Stimulated activated CD4-positive, alpha-beta T cell treated with anti-CD3 and anti-CD28 coated beads, Interleukin-2, amount 100 ng/mL, for 4 hours (primary cell): ENCODE measurements around the gene NDUFS1.
A peak's percentile ranks its signal among the peaks of the same experiment; 100 is the strongest.
"Not testable (repeated sequence)": the region's sequence is repeated elsewhere in the genome, so short reads cannot be mapped to it uniquely, and the experiment has no call there.

Experiments
- DNase-seq: peaks from one replicate; pipeline ENCODE4 v3.0.0-alpha.2; 2020; ENCODE audit warnings: low read depth

Gene NDUFS1

DNA sequence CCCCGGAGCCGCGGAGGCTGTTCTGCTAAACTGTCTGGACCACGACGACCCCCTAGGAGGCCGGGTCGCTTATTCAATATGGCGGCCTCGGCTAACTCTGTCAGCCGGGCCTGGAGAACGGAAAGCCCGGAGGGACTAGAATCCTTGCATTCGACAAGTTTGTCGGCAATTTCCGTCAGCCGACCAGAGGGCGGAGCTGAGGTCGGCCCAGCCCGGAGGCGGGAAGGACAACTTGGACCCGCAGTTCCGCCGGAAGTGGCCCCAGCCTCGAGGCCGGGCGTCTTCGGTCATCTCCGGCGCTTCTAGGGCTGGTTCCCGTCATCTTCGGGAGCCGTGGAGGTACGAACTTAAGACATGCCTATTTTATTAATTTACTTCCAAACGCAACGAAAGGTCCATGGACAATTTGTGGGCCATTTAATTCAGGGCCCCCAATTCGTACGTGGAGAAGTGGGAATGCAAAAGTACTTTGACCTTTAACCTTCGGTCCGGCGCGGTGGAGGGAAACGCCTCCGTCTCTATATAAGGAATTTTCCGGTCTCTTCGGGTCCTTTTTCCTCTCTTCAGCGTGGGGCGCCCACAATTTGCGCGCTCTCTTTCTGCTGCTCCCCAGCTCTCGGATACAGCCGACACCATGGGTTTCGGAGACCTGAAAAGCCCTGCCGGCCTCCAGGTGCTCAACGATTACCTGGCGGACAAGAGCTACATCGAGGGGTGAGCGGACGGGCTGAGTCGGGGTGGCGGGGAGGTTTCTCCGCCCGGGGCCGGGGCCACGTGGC lies at the start of gene NDUFS1, which contains the start of gene EEF1B2:
TSS of gene NDUFS1 (minus strand) at position 99 of the 779 bp plus-strand sequence. CDS start 5,766 bp downstream, outside the sequence.
TSS of gene EEF1B2 (plus strand) at position 550 of the 779 bp plus-strand sequence. CDS start at position 635, 85 bp downstream.
- peak; percentile 95 for DNase-seq

DNA sequence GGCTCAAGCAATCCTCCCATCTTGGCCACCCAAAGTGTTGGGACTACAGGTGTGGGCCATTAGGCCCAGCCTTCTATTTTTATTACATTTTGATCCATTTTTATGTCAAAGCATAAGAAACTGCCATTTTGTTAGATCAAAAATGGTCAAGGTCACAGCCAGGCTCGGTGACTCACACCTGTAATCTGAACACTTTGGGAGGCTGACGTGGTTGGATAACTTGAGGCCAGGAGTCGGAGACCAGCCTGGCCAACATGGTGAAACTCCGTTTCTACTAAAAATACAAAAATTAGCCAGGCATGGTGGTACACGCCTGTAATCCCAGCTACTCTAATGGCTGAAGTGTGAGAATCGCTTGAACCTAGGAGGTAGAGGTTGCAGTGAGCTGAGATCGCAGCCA lies 49.7 kb upstream of the NDUFS1 start:
- no peak for DNase-seq

DNA sequence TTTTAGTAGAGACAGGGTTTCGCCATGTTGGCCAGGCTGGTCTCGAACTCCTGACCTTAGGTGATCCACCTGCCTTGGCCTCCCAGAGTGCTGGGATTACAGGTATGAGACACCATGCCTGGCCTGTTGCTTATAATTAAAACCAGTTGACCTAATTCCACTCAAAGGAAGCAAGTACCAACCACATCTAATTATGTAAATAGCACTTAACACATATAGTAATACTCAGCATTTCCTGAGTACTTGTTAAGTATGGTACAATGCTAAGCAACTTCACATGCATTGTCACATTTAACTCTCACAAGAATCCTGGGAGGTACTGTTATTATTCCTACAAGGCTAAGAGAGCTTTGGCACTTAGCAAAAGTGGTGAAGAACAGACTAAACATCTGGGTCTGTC lies 48.1 kb upstream of the NDUFS1 start:
- DNase-seq, result not testable (repeated sequence)

DNA sequence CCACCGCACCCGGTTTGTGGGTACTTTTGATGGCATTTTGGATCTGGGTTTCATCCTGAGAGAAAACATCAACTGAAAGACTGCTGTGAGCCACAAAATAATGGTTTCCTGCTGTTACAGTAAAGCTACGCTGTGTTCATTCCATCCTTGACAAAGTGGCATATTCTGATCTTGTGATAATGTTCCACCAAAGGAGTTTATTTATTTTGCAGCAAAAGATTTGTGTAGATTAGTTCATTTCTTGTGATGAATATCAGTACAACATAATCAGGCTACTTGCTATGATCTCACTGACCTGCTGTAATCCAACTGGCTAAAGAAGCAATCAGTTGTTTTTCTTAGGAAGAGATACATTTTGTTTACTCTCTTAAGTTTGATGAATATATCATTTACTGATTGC lies 45.5 kb upstream of the NDUFS1 start:
- no peak for DNase-seq

DNA sequence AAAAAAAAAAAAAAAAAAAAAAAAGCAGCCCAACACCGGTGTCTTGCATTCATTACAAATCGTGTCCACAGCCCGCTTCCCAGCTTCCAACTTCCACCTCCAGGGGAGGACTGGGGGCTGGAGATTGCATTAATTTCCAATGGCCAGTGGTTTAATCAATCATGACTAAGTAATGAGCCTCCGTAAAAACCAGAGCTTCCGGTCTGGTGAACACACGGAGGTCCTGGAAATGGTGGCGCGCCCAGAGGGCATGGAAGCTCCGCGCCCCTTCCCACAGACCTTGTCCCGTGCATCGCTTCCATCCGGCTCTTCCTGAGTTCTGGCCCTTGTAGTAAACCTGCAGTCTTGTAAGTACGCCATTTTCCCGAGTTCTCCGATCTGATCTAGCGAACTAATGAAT lies 44.1 kb upstream of the NDUFS1 start:
- no peak for DNase-seq

DNA sequence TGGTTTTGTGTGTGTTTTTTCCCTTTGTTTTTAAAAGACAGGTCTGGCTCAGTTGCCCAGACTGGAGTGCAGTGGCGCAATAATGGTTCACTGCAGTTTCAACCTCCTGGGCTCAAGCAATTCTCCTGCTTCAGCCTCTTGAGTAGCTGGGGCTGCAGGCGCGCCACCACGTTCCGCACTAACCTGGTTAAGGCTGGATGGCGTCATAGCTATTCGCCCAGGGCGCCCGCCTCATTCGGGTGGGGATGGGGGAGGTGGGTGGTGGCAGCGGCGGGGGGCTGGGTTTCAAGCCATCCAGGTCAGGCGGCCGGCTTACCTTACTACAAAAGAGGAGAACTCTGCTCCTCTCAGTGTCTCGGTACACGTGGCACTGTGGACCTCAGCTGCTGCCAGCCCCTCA lies 43.2 kb upstream of the NDUFS1 start:
- no peak for DNase-seq

DNA sequence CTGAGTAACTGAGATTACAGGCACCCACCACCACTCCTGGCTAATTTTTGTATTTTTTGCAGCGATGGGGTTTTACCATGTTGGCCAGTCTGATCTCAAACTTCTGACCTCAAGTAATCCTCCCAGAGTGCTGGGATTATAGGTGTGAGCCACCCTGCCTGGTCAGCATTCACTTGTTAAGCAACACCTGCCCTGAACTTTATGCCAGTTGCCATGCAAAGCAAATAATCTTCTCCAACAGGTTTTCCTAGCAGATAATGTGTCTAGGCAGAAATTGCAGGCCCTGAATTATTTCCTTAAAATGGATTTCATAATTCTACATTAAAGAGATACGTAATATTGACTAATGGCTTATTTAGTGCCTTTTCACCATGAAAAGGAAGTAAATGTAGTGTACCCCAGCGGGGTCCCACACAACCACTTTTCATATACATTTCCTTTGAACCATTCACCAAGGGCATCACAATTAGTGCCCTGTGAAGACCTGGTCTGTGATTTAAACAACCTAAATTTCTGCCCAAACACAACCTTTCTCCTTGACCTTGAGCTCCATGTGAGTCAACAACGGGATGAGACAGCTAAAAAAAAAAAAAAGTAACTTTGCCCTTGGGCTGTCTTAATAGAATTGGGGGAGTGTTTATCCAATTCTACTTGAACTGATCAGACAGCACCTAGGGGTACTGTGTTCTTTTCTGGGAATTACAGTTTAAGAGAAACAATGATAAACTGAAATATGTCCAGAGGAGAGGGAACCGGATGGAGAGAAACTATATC lies 42.0 kb upstream of the NDUFS1 start:
- DNase-seq, result no peak

DNA sequence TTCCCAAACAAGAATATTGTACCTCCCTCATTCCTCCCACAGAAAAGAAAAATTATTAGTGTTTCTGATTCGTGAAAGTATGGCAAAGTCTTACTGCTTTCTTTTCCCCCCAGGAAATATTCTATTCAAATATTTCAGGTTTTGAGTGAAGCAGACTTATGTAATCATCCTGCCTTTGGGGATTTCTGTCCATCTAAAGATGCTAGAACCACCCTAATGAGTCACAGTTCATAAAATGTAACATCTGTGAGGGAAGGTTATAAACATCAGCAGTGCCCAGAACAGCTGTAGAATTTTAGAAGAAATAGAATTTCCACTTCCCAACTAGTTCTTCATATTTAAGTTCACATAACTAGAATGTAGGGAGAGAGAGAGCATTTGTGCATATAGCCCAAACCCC lies 39.4 kb upstream of the NDUFS1 start:
- DNase-seq, result no peak

DNA sequence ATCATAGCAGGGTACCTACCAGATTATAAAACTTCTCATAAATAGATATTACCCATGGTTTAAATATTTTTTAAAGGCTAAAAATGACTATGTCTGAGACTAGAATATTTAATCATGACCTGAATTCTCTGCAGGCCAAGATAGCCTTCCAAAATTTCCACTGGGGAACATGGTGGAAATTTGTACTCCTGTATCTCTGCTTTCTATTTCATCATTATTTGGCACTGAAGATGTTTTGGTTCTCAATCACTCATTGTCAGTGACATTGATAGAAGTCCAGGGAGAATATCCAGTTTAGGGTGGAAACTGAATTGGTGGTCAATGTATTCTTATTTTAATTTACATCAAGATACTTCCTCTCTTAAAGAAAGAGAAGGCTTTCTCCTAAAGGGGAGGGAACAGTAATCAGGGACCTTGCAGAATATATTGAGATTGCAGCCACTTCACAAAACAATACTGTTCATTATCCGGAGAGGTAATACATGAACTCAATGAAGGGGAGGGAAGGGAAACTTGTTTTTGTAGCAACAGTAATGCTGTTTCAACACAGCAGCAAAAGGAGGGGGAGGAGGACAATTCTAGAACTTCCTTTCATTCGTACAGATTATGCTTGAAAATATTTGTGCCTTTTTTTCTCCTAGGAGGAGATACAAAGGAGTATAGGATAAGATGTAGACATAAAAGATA lies 34.6 kb upstream of the NDUFS1 start:
- DNase-seq, result no peak

DNA sequence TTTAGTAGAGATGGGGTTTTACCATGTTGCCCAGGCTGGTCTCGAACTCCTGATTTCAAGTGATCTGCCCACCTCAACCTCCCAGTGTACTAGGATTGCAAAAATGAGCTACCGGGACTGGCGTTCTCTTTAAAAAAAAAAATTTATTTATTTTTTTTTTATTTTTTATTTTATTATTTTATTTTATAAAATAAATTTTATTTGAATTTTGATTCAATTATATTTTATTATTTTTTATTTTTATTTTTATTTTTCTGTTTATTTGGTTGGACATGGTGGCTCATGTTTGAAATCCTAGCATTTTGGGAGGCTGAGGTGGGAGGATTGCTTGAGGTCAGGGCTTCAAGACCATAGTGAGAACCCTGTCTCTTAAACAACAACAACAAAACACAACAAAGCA lies 32.9 kb upstream of the NDUFS1 start:
- no peak for DNase-seq

DNA sequence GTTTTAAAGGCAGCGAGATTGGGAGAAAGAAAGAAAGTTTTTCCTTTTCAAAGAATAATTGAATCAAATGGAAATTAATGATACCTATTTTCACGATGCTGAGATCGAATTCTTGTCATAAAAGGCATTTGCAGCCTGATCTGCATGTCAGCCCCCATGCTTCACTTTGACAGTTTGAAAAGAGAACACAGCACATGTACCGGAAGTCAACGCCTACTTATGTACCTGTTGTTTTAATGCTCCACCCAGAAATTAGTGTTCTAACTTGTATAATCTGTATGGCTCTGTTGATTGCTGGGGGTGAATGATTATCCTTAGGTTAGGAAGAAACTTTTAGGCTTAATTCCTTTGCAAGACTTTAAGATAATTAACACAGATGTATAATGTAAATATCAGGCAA lies 31.4 kb upstream of the NDUFS1 start:
- DNase-seq, result no peak

DNA sequence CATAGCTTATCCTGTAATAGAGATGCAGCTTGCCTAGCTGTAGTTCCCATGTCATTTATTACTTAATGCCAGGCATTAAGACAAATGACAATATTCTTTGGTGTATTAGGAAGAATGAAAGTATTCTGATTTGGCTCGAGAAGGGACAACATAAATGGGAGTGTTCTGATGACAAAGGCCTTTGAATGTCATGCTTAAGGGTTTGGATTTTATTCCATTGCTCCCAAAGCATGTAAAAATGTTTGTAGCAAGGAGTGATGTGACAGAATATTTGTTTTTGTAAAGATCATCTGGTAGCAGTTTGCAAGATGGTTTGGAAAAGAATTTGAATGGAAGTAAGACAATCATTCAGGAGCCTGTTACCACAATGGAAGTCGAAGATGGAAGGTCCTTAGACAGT lies 30.9 kb upstream of the NDUFS1 start:
- no peak for DNase-seq

DNA sequence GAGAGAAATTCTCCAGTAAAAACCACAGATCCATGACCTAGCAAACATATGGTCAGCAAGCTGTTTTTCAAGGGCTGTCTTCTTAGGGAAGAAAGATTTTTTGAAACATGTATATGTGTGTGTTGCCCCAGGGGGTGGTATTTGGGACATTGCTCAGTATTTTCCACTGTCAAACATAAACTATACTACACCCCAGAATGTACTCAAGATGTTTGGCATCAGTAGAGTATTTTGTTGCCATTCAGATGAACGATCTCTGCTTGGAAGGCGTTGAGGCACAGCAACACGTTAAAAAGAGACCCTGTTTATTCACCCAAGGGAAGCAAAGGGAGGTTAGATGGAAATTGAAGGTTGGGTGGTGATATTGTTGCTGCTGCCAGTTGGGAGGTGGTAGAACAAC lies 30.4 kb upstream of the NDUFS1 start:
- no peak for DNase-seq

DNA sequence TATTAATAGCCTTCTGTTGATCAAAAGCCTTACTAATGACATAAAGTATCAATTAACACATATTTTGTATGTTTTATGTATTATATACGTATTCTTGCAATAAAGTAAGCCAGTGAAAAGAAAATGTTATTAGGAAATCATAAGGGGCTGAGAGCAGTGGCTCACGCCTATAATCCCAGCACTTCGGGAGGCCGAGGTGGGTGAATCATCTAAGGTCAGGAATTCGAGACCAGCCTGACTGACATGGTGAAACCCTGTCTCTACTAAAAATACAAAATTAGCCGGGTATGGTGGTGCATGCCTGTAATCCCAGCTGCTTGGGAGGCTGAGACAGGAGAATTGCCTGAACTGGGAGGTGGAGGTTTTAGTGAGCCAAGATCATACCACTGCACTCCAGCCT lies 22.3 kb upstream of the NDUFS1 start:
- DNase-seq, result not testable (repeated sequence)

DNA sequence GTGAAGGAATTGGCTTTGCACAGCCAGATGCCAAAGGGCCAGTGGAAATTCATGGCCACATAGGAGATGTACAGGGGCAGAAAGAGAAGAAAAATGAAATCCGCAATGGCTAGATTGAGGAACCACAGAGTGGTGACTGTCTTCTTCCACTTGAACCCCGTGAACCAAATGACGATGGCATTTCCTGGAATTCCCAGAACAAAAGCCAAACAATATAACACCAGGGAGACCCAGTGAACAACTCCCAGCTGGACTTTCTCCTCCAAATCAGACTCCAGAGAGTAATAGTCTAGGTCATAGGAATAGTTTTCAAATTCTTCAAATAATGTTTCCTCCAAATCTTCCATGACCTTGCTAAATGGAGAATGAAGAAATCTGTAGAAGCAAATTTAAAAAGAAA lies 17.7 kb upstream of the NDUFS1 start:
- DNase-seq, result no peak

DNA sequence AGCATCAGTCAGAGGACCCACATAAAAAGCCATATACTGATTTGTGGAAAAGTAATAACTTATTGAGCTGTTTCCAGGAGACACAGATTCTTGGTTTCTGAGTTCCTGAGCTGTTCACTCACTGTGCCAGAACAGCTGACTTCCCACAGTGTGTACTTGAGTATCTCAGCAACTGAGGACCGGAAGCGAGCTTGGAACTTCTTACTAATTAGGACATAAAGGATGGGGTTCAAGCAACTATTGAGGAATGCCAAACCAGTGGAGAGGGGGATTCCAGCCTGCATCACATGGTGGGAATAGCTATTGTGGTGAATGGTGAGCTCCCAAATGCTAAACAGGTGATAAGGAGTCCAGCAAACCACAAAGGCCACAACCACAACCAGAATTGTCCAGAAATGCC lies 16.9 kb upstream of the NDUFS1 start:
- DNase-seq, result no peak

DNA sequence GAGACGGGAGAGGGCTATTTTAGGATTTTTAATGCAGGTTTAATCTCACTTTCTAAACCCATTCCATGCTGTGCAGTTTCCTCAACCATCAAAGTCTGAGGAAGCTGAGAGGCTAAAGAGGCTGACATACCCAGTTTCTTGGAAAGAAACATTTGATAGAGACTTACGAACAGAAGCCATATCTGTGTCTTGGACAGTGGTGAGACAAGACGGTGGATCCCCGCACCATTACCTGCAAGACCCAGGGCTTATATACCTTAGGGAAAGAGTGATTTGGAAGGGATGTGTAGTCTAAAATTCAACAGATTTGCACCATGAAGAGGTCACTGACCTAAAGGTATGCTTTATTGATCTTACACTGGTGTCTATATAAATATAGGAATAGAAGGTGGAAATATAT lies 13.9 kb upstream of the NDUFS1 start:
- no peak for DNase-seq

DNA sequence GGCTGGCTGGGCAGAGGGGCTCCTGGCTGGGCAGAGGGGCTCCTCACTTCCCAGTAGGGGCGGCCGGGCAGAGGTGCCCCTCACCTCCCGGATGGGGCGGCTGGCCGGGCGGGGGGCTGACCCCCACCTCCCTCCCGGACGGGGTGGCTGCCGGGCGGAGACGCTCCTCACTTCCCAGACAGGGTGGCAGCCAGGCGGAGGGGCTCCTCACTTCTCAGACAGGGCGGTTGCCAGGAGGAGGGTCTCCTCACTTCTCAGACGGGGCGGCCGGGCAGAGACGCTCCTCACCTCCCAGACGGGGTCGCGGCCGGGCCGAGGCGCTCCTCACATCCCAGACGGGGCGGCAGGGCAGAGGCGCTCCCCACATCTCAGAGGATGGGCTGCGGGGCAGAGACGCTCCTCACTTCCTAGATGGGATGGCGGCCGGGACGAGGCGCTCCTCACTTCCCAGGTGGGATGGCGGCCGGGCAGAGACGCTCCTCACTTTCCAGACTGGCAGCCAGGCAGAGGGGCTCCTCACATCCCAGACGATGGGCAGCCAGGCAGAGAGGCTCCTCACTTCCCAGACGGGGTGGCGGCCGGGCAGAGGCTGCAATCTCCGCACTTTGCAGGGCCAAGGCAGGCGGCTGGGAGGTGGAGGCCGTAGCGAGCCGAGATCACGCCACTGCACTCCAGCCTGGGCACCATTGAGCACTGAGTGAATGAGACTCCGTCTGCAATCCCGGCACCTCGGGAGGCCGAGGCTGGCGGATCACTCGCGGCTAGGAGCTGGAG lies 12.6 kb upstream of the NDUFS1 start:
- not testable (repeated sequence) for DNase-seq

DNA sequence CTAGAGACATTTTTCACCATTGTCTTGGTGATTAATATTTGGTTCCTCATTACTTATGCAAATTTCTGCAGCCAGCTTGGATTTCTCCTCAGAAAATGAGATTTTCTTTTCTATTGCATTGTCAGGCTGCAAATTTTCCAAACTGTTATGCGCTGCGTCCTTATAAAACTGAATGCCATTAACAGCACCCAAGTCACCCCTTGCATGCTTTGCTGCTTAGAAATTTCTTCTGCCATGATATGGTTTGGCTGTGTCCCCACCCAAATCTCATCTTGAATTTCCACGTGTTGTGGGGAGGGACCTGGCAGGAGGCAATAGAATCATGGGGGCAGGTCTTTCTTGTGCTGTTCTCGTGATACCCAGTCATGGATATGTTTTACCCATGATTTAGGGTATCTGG lies 9.0 kb upstream of the NDUFS1 start:
- DNase-seq, result not testable (repeated sequence)

DNA sequence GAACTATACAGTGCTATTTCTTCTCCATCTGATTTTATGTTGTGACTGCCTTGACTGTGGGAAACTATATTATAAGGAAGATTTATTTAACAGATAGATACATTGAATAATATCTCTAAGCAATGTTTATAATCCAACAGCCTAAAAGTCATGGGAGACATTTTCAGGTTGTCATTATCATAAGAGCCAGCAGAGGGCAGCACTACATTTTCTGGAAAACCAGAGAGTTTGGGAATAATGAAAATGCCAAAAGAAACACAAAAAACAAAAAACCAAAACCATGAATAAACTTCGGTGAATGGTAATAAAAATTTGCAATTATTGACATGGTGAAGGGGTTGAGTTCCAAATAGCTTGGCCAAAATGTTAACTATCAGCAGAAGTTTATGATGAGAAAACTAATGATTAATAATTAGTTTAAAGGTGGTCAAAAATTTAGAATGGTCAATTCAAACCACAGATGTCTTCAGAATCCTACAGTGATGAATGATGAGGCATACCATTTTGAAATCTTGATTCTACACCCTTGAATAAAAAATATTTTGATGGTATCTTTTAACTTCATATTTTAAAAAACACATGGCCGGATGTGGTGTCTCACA lies 5.1 kb upstream of the NDUFS1 start:
- no peak for DNase-seq

DNA sequence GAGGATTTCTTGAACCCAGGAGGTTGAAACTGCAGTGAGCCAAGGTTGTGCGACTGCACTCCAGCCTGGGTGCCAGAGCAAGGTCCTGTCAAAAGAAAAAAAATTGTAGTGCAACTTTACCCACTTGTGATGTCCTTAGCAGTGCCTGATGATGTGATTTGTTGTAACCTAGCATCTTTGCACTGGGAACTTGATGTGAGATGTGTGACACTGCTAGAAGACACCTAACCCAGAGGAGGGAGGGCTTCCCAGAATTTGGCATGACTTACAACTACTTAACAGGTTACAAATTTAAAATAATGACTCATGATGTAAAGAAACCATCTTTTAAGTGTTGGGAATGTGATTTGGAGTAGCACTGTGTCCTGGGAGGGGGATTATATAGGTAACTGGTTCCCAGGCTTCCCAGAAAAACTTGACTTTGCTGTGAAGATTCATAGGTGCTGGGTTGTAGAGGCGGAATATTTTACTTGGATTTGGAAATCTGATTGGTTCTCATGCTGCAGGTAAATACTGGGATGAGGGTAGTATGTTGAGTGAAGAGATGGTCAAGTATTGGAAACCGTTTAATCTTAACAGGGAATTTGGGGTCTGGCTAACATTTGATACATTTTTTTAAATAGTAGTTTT lies 4.1 kb upstream of the NDUFS1 start:
- no peak for DNase-seq
